HepG2 (cell line): ENCODE data around the gene MORN1.

Source experiments
- BRCA1 ChIP-seq: sonication (generic); formaldehyde crosslinking; IDR thresholded peaks from 2 replicates; pipeline ENCODE4 v1.4.0; 2020; ENCODE audit warnings: missing genetic modification reagents
- GZF1 ChIP-seq: sonication (generic); formaldehyde crosslinking; IDR thresholded peaks from 2 replicates; pipeline ENCODE4 v1.5.1; 2020; ENCODE audit warnings: mild to moderate bottlenecking, missing genetic modification reagents
- POLR2AphosphoS5 ChIP-seq: IDR thresholded peaks from 2 replicates; pipeline ENCODE4 v1.6.1; 2012; ENCODE audit warnings: low read depth, low read length
- TAF1 ChIP-seq: sonication (generic); formaldehyde crosslinking; IDR thresholded peaks from 2 replicates; pipeline ENCODE4 v1.4.0; 2020; ENCODE audit warnings: missing genetic modification reagents
- ZBTB20 ChIP-seq: sonication (generic); formaldehyde crosslinking; IDR thresholded peaks from 2 replicates; pipeline ENCODE4 v1.8.1; 2023; ENCODE audit warnings: missing genetic modification reagents, low read depth, mild to moderate bottlenecking, borderline replicate concordance
- ZFP82 ChIP-seq: sonication (generic); formaldehyde crosslinking; IDR thresholded peaks from 2 replicates; pipeline ENCODE4 v1.5.1; 2020; ENCODE audit warnings: mild to moderate bottlenecking, missing genetic modification reagents, borderline replicate concordance
- ZNF124 ChIP-seq: sonication (generic); formaldehyde crosslinking; IDR thresholded peaks from 2 replicates; pipeline ENCODE4 v1.4.0; 2020; ENCODE audit warnings: missing genetic modification reagents
- TF ChIP-seq, protein P1 (sequence below): sonication (generic); formaldehyde crosslinking; IDR thresholded peaks from 2 replicates; pipeline ENCODE4 v1.5.0; 2020; ENCODE audit warnings: mild to moderate bottlenecking, missing genetic modification reagents, moderate library complexity
- TF ChIP-seq, protein P2 (sequence below): sonication (generic); formaldehyde crosslinking; IDR thresholded peaks from 2 replicates; pipeline ENCODE4 v1.8.1; 2022; ENCODE audit warnings: low read depth, mild to moderate bottlenecking, missing genetic modification reagents
- TF ChIP-seq, protein P3 (sequence below): sonication (generic); formaldehyde crosslinking; IDR thresholded peaks from 2 replicates; pipeline ENCODE4 v1.5.0; 2020; ENCODE audit warnings: mild to moderate bottlenecking, missing genetic modification reagents, borderline replicate concordance
- TF ChIP-seq, protein P4 (sequence below), 2 experiments: sonication (generic) in 1 of 2; formaldehyde crosslinking in 1 of 2; IDR thresholded peaks; 2 replicates each; pipeline versions ENCODE4 v1.5.1 to v1.6.1; 2011 to 2020; ENCODE audit warnings: borderline replicate concordance in 1 of 2, low read depth in 1 of 2, low read length in 1 of 2, mild to moderate bottlenecking in 1 of 2, missing genetic modification reagents in 1 of 2, moderate library complexity in 1 of 2

GRCh38 chr1:2417833-2418225 is 26.5 kb upstream of the MORN1 start:
- TF ChIP-seq TAF1 = no peak
- TF ChIP-seq, protein P1, sequence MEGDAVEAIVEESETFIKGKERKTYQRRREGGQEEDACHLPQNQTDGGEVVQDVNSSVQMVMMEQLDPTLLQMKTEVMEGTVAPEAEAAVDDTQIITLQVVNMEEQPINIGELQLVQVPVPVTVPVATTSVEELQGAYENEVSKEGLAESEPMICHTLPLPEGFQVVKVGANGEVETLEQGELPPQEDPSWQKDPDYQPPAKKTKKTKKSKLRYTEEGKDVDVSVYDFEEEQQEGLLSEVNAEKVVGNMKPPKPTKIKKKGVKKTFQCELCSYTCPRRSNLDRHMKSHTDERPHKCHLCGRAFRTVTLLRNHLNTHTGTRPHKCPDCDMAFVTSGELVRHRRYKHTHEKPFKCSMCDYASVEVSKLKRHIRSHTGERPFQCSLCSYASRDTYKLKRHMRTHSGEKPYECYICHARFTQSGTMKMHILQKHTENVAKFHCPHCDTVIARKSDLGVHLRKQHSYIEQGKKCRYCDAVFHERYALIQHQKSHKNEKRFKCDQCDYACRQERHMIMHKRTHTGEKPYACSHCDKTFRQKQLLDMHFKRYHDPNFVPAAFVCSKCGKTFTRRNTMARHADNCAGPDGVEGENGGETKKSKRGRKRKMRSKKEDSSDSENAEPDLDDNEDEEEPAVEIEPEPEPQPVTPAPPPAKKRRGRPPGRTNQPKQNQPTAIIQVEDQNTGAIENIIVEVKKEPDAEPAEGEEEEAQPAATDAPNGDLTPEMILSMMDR (CRISPR knock-in tag) = no peak
- TF ChIP-seq ZBTB20 (CRISPR knock-in tag) = no peak
- TF ChIP-seq, protein P2, sequence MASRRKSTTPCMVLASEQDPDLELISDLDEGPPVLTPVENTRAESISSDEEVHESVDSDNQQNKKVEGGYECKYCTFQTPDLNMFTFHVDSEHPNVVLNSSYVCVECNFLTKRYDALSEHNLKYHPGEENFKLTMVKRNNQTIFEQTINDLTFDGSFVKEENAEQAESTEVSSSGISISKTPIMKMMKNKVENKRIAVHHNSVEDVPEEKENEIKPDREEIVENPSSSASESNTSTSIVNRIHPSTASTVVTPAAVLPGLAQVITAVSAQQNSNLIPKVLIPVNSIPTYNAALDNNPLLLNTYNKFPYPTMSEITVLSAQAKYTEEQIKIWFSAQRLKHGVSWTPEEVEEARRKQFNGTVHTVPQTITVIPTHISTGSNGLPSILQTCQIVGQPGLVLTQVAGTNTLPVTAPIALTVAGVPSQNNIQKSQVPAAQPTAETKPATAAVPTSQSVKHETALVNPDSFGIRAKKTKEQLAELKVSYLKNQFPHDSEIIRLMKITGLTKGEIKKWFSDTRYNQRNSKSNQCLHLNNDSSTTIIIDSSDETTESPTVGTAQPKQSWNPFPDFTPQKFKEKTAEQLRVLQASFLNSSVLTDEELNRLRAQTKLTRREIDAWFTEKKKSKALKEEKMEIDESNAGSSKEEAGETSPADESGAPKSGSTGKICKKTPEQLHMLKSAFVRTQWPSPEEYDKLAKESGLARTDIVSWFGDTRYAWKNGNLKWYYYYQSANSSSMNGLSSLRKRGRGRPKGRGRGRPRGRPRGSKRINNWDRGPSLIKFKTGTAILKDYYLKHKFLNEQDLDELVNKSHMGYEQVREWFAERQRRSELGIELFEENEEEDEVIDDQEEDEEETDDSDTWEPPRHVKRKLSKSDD (CRISPR knock-in tag) = no peak
- TF ChIP-seq, protein P3, sequence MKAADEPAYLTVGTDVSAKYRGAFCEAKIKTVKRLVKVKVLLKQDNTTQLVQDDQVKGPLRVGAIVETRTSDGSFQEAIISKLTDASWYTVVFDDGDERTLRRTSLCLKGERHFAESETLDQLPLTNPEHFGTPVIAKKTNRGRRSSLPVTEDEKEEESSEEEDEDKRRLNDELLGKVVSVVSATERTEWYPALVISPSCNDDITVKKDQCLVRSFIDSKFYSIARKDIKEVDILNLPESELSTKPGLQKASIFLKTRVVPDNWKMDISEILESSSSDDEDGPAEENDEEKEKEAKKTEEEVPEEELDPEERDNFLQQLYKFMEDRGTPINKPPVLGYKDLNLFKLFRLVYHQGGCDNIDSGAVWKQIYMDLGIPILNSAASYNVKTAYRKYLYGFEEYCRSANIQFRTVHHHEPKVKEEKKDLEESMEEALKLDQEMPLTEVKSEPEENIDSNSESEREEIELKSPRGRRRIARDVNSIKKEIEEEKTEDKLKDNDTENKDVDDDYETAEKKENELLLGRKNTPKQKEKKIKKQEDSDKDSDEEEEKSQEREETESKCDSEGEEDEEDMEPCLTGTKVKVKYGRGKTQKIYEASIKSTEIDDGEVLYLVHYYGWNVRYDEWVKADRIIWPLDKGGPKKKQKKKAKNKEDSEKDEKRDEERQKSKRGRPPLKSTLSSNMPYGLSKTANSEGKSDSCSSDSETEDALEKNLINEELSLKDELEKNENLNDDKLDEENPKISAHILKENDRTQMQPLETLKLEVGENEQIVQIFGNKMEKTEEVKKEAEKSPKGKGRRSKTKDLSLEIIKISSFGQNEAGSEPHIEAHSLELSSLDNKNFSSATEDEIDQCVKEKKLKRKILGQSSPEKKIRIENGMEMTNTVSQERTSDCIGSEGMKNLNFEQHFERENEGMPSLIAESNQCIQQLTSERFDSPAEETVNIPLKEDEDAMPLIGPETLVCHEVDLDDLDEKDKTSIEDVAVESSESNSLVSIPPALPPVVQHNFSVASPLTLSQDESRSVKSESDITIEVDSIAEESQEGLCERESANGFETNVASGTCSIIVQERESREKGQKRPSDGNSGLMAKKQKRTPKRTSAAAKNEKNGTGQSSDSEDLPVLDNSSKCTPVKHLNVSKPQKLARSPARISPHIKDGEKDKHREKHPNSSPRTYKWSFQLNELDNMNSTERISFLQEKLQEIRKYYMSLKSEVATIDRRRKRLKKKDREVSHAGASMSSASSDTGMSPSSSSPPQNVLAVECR = no peak
- TF ChIP-seq GZF1 (CRISPR knock-in tag) = no peak
- no peak for TF ChIP-seq BRCA1
- TF ChIP-seq, protein P4, sequence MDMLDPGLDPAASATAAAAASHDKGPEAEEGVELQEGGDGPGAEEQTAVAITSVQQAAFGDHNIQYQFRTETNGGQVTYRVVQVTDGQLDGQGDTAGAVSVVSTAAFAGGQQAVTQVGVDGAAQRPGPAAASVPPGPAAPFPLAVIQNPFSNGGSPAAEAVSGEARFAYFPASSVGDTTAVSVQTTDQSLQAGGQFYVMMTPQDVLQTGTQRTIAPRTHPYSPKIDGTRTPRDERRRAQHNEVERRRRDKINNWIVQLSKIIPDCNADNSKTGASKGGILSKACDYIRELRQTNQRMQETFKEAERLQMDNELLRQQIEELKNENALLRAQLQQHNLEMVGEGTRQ (IDR thresholded peaks at IDR 0.05; ENCODE audit: low read depth, low read length) = no peak
- TF ChIP-seq, protein P4 (CRISPR knock-in tag; IDR thresholded peaks at IDR 0.05; ENCODE audit: borderline replicate concordance) = no peak
- no peak for TF ChIP-seq POLR2AphosphoS5
- TF ChIP-seq ZFP82 (CRISPR knock-in tag) = no peak
- TF ChIP-seq ZNF124 (CRISPR knock-in tag) = no peak
